T-helper 1 cell treated with Interleukin-12 subunit alpha and Interleukin-12 subunit beta and Interleukin-4 antibody, amounts not matched to agents 30 ng/mL and 1 ng/mL, for 36 hours (primary cell): Measurements from ENCODE around the gene HESX1. TPM values are rescaled to one million over a fixed set of nuclear protein-coding genes. Genes with fewer than 3 reads are reported as not detected.

ENCODE experiments used
- intact Hi-C: fragments of 100-400 bp; cut with micrococcal nuclease; formaldehyde crosslinking; loops from one replicate; pipeline ENCODE4 v1.15.1; 2024
- total RNA-seq: library from RNA; stranded (reverse); gene quantifications from 2 replicates; pipeline ENCODE4 v1.2.3, GENCODE V29; 2022

HESX1 gene
- 0.22 TPM in 1 of 2 replicates, not detected in the other for total RNA-seq

DNA sequence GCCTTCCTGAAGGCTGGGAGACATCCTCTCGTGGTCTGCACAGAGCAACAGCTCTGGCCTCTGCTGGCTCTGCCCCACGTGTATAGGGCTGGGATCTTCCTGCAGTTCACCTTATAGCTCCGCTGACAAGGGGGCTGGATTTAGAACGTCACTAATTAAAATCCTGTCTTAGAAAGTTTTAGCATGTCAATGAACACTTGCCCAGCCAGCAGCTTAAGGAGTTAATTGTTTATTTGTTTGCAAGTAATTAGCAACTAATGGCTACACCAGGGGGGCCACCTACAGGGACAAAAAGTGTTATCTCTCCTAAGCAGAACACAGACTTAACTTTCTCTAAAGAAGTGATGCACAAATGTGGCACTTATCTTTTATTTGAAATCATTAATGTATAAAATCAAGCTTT, at the start of gene HESX1:
HESX1 (minus strand) TSS at position 84 of the 403 bp plus-strand sequence; CDS start at position 24, 60 bp downstream.
- intact Hi-C loops: no loop called here

DNA sequence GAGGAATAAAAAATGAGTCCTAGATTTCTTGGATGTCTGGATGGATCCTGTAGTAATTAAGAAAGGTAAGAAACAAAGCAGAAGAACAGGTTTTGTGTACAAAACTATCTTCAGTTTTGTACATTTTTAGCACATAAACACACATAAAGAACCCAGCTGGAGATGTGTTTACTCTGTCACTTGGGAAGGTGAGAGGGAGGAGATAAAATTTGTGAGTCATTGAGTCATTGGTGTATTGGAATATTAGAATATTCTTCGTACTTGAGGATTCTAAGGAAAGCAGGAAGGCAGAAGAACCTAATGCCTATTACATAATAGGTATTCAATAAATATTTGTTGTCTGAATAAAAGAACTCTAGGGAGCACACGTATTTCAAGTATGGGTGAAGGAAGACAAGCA, 45.2 kb upstream of the HESX1 start:
- intact Hi-C loops: no loop called here

DNA sequence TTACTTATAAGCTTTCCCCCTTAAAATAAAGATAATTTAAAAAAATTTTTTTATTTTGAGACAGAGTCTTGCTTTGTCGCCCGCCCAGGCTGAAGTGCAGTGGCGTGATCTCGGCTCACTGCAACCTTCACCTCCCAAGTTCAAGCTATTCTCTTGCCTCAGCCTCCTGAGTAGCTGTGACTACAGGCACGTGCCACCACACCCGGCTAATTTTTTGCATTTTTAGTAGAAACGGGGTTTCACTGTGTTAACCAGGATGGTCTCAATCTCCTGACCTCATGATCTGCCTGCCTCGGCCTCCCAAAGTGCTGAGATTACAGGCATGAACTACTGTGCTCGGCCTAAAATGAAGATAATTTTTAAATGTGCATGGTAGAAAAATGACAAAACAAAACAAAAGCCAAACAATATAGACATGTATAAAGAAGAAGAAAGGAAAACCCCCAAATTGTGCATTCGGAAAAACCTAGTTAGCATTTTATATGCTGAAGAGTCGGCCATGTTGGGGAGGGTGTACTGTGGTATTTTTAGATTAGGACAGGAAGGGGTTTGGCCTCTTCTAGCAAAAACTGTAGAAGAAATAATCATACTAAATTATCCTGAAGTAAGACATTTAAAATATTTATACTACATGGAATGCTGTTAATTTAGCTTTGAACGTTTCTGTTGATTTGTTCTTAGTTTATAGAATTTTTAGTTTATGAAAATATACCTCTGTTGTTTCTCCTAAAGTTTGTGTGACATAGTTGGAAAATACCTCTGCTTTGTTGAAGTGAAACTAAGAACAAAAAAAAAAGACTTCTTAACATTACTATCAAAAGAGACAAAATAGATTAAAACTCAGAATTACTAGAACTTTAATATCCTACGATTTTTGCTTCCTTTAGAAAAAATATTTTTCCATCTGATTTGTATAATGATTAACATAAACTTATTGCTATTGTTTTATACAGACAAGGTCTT, 35.1 kb upstream of the HESX1 start:
- intact Hi-C loops: no loop called here

DNA sequence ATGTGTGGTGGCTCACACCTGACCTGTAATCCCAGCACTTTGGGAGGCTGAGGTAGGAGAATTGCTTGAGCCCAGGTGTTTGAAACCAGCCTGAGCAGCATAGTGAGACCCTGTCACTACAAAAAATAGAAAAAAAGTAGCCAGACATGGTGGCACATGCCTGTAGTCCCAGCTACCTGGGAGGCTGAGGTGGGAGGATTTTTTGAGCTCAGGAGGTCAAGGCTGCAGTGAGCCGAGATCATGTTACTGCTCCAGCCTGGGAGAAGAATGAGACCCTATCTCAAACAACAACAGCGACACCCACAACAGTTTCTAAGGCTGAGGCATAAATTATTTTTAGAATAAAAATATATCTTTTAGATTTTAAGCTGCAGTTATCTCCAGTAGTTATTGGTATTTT, 34.0 kb upstream of the HESX1 start:
- intact Hi-C loops: no loop called here

DNA sequence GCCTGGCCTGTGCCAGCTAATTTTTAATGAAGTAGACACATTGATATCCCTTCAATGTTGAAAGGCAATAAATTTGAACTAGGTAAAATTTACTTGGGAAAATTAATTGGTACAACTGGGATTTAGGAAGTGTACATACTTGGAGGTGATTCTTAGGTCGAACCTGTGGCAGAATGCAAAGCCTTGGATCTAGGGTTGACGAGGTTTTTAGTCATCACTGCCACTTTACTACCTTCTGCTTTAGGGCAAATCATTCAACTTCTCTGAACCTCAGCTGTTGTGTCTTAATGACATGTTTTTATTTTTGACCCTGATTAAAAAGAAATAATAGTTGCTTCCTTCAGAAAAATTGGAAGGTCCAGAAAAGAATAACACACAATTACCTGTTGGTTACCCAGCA, 30.2 kb upstream of the HESX1 start:
- intact Hi-C loops: no loop called here

DNA sequence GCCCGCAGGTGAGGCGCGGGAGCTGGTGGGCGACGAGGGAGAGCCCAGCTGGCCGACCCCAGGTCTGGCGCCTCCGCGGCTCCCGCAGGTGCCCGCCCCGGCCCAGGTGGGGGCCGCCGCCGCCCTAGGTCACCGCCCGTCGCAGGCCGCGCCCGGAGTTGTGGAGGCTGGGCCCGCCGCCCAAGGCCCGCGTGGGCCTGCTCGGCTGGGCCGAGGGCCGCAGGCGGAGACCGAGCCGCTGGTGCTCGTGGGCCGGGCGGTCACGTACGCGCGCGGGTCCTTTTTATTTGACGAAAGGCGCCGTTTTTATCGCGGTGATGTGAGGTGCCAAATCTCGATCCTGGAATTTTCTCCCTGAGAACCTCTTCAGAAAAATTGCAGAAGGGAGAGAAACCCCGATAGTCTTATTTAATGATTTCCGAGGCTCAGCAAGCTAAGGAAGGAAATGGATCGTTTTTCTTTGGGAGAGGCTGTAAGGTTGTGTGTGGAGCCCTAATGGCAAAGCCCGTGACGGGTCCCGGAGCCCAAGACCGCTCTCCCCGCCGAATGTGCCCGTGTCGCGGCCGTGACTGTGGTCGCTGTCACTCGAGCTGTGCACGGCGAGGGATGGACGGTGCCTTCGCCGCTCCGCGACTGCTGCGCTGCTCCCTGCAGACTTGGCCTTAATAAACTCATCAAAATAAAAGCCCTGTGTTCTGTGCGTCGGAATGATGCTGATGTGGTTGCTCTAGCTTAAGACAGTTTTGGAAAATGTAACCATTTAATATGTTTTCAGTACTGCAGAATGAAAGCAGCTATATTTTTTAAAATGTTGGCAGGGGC, 28.4 kb upstream of the HESX1 start:
- intact Hi-C loops: loop anchor here (1.0 to 5.0 kb wide), 13 partner anchors 31 to 1264 kb away; partner anchors contain the start of genes ABHD6, ARHGEF3, CCDC66 and DENND6A

DNA sequence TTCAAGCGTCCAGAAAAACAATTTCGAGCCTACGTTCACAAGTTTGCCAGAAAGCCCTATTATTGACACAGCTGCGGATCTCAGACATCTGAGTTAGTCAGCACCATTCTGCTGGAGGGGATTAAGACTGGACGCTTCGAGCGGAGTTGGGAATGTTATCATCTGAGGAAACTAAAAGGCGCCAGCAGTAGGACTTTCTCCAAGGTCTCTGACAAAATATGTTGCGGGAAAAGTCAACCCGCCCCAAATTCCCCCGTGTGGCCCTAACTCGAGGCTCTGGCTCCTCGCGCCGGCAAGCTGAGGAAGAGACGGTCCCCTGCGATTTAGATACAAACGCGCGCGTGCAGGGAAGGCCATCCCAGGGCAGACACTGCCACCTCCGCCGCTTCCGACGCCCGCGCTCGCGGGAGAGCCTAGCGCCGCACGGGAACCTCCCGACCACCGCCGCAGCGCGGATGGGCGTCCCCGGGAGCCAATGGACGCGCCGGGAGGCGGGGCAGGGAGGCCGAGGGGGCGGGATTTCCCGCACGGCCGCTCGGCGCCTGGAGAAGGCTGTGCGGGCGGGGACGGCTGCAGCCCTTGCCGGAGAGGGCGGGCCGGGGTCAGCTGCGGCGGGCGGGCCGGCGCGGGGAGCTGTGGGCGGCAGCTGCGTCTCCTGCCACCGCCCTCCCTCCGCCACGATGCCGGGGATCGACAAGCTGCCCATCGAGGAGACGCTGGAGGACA, 27.6 kb upstream of the HESX1 start, which contains the start of gene APPL1:
APPL1 (plus strand) TSS at position 526 of the 726 bp plus-strand sequence; CDS start at position 681, 155 bp downstream.
- intact Hi-C loops: loop anchor here (5.0 kb wide), 5 partner anchors 425 to 1265 kb away; partner anchors contain the start of genes ABHD6, ARHGEF3, CCDC66 and KCTD6

DNA sequence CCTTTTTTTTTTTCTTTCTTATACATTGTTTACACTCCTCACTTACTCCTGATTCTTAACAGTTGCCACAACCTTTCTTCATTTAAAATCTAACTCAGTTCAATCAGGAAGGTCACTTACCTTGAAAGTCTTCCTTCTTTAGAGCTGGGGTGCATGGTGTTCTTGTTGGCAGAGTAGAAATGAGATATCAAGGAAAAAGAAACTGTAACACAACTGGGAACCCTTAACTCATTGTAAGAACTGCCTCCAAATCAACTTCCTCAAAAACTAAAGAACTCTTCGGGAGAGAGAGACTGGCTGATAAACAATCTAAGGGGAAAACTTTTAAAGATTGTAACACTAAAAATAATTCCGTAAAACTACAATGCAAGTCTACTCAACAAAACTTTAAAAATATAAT, 26.4 kb upstream of the HESX1 start:
- intact Hi-C loops: loop anchor here (5.0 kb wide), 5 partner anchors 424 to 1266 kb away; partner anchors contain the start of genes ABHD6, ARHGEF3, CCDC66 and KCTD6

DNA sequence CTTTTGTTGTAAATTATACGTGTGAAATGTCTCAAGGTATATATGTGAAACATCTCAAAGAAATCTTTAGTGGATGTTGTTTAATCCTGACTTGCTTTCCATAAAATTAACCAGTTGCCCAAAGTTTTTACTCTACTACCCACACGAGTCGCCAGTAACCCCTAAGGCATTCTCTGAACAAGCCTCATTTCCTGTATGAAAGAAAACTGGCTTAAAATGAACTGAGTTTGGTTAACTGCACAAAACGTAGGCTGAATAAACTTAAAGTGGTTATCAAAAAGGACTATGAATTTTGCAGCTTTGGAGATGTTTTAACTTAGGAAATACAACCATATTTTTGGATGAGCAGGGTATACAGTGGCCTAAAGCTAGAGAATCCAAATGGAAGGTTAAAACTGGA, 25.1 kb upstream of the HESX1 start:
- intact Hi-C loops: loop anchor here (5.0 kb wide), 5 partner anchors 423 to 1267 kb away; partner anchors contain the start of genes ABHD6, ARHGEF3, CCDC66 and KCTD6

DNA sequence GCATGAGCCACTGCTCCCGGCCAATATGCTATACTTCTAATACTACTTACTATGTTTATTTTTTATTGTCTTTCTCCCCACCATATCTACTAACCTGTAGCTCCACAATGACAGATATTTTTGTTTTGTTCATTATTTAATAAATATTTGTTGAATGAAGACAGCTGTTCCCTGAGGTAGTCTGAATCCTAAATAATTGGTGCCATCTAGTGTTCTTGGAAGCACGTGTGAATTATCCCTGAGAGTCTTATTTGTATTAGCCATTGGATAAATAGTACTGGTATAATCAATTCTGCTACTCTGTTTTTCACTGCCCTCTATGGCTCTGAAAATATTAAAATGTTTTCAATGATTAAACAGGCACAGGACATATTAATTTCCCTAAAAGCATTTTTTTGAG, 22.1 kb upstream of the HESX1 start:
- intact Hi-C loops: no loop called here

DNA sequence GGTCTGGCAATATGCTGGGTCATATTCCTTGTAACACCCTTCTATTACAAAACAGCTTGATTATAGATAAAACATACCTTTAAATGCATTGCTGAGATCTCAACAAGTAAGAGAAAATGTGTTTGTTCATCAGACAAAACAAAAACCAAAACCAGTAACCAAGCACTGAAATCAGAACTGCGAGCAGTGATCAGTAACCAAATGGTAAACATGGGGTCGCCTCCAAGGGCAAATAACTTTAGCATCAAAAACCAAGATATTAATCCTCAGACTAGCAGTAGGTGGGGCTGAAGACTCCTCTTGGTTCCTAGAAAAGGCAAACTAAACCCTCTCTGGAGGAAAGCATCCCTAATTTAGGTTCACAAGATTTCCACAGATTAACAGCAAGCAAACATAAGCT, 6.6 kb upstream of the HESX1 start:
- intact Hi-C loops: no loop called here

DNA sequence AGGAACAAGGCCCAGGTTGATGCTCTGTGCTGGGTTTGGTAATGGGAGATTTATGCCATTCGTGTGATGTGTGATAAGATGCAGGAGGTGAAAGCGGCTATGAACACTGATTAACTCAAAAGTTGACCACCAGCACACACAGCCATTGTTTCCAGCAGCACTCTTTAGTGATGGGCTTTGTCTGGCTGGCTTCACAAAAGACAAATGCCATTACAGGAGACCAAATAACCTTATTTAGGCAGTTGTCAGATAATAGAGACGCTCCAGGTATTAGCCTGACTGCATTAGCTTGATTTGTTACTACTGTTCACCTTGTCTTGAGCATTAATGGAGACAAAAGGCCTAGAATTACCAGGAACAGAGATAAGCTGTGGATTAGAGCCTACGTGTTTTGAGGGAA, 5.1 kb downstream of the HESX1 start:
- intact Hi-C loops: no loop called here

DNA sequence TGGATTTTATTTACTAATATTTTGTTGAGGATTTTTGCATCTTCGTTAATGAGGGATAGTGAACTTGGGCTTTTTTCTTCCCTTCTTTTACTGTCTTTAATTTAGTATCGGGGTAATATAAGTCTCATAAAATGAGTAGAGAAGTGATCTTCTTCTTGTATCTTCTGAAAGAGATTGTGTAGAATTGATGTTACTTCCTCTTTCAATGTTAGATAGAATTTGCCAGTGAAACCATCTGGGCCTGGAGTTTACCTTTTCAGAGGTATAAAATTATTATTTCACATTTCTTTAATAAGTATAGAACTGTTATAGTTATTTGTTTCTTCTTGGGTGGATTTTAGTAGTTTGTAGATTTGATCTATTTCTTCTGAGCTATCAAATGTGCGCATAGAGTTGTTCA, 7.8 kb downstream of the HESX1 start:
- intact Hi-C loops: no loop called here

DNA sequence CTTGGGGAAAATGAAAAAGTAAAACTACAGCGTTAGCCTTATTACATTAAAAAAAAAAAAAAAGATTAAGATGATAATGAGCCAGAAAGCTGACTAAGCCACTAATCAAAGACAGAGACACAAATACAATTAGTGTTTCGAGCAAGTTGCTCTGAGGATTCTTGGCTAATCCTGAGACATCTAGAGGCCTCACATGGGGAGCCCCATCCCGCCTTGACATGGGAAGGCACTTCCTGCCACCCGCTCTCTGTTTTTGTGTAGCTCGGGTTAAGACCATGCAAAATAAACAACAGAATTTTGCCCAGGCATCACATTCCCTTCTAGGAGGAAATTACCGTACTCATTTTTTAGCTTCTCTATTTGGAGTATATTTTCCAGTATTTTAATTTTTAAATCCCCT, 15.3 kb downstream of the HESX1 start:
- intact Hi-C loops: no loop called here

DNA sequence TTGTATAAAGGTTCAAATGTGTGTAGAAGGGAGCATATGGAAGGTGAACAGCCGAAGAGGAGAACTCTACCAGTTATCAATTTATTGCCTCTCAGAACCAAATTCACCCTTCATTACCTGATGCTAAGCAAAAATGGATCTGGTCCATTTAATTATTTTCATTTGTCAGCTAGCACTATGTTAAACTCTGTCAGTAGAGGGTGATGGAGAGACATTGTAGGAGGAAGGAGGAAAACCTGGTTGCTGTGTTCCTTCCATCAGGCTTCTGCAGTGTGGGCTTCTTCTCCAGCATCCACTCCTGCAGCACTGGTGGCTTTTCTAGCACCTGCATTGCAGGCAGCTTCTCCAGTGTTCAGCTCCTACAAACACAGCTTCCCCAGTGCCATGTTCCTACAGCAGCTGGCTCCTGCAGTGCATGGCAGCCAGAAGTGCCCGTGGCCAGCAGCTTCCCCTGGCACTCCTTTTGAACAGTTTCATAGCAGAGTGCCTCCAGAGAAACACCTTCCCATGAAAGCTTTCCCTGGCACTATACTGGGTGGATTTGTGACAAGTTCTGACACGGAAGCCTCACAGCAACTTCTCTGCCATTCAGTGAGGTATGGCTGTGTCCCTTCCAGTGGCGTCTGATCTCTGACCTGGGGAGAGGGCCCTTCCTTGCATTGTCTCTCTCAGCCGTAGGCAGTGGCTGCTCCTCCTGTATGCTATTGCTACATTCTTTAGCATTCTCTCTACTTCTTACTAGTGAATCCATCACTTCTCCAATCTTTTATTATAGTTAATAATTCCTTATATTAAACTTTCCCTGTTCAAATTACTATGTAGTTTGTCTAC, 20.0 kb downstream of the HESX1 start:
- intact Hi-C loops: loop anchor here (5.0 kb wide), 1 partner anchor 733 kb away; no protein-coding TSS in a partner anchor

DNA sequence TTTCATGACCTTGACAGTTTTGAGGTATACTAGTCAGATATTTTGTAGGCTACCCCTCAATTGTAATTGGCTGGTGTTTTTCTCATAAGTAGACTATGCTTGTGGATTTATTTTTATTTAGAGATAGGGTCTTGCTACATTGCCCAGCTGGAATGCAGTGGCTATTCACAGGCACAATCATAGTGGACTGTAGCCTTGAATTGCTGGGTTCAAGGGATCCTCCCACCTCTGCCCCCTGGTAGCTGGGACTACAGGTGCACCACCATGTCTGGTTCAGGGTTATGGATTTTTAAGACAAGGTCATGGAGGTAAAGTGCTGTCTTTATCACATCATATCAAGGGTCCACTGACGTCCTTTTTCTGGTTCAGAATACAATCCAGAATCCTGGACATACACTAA, 23.7 kb downstream of the HESX1 start:
- intact Hi-C loops: loop anchor here (5.0 kb wide), 1 partner anchor 736 kb away; no protein-coding TSS in a partner anchor

DNA sequence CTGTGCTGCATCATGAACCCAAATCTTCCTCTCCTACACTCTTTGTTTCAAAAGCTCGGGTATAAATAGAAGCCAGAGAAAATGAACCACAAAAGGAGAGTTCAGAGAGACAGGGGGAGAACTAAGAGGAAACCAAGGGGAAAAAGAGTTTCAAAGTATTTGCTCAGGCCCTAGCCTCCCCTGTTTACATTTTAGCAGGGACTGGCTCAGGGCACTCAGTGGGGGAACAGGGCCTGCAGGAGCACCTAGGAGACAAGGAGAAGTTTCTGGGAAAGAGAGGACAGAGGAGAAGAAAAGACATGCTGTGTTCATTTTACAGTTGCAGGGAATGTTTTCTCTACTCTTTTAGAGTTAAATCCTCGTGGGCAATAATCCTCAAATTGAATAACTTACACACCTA, 26.1 kb downstream of the HESX1 start:
- intact Hi-C loops: no loop called here

DNA sequence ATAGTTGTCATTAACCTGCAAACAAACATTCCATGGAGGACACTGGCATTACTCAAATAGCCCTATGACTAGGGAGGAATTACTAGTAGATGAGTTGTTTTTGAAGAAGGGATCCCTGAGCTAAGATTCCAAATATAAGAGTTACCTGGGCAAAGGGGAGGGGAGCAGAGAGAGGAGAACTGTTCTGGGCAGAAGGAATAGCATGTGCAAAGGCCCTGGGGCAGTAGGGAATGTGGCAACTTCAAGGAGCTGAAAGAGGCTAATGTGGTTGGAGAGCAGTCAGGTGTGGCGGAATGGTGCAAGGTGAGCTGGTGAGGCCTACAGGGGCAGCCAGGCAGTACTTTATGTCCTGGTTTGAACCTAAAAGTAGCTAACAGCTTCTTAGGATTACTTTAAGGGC, 28.8 kb downstream of the HESX1 start:
- intact Hi-C loops: loop anchor here (1.0 to 2.0 kb wide), 3 partner anchors 57 to 686 kb away; partner anchors contain the start of gene PDE12

DNA sequence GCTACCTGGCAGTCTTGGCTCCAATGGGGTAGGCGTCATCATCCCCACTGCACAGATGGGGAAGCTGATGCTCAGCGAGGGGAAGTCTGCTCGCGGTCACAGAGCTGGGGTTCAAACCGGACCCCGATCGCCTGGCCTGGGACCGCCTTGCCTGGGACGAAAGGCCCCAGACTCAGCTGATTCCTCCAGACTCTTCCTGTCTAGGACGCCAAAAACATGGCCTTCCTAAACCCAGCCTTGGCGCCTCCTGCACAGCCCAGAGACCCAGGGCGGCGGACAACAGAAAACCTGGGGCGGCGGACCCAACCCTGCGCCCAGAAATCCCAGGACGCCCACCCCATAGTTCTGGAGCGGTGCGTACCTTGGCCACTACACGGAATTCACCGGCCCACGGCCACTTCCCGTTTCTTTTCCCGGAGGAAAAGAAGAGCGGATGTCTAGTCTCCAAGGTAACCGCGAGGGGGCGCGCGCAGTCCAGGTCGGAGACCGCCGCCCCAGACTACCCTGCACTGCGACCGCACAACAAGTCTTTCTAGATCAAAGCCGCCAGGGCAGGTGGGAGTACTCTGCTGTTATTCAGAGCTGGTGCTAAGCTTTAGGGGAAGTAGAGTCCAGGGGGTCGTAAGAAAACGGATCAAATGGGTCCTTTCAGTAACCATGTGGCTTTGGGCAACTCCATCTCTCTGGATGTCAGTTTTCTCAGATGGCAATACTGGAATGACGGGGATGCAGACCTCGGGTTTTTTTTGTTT, 29.7 kb downstream of the HESX1 start:
- intact Hi-C loops: loop anchor here (1.0 to 2.0 kb wide), 3 partner anchors 58 to 687 kb away; partner anchors contain the start of gene PDE12
